GM18511 (cell line): ENCODE results near the gene SLC2A14.
A peak's percentile ranks its signal among the peaks of the same experiment; 100 is the strongest.
"Not testable (repeated sequence)": the region's sequence is repeated elsewhere in the genome, so short reads cannot be mapped to it uniquely, and the experiment has no call there.

Source experiments
- ATAC-seq: cut with Tn5 transposase; IDR thresholded peaks from one replicate; pipeline ENCODE4 v1.9.1; 2021; ENCODE audit warnings: mild to moderate bottlenecking, moderate library complexity; ENCODE audit not compliant: unreplicated experiment

Gene SLC2A14

GRCh38 chr12:7835116-7835515 lies 37.6 kb downstream of the SLC2A14 start:
- no peak for ATAC-seq

- no peak for ATAC-seq
Measured at GRCh38 chr12:7834701-7835100, 38.0 kb downstream of the SLC2A14 start.

DNA sequence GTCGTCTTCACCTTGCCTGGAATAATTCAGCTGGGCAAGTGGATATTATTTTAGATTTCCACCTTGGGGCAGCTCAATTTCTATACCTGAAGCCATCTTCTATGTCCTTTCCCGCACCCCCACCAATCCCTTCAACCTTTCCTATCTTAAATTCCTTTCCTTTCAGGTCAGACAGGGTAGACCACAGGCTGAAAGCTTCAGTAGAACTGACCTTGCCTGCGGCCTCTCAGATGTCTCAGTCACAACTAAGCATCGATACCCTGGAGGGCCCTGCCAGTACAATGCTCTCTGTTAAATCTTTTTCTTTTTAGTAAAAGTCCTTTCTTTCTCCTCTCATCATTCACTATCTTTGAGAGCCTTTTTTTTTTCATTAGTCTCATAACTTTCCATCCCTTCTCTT lies 38.9 kb downstream of the SLC2A14 start:
- no peak for ATAC-seq

GRCh38 chr12:7833201-7833600 lies 39.5 kb downstream of the SLC2A14 start:
- not testable (repeated sequence) for ATAC-seq

DNA sequence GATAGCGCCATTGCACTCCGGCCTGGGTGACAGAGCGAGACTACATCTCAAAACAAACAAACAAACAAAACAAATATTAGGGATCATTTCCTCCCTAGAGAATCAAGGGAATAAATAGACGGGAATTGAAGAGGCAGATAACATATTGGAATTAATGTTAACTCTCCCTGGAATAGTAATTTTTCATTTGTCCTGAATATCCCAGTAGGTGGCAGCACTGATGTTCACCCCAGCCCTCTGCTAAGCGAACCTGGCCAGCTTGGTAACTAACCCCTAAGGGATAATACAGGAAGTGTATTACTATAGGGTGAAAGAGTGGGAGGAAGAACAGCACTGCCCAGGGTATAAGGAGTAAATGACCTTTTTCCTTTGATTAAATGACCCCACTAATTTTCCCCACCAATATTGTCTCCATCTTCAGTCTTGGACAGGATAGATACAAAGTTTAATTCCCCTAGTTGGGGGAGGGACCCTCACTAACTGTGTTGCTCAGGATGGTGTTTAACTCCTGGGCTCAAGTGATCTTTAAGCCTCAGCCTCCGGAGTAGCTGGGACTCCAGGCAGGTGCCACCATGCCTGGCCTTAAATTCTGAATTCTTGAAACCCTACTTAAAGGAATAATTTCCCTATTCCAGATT lies 40.5 kb downstream of the SLC2A14 start:
- ATAC-seq: peak; percentile 59

GRCh38 chr12:7829737-7830136 lies 43.0 kb downstream of the SLC2A14 start:
- ATAC-seq: not testable (repeated sequence)

GRCh38 chr12:7825754-7826153 lies 47.0 kb downstream of the SLC2A14 start:
- not testable (repeated sequence) for ATAC-seq

GRCh38 chr12:7806863-7807487 lies 65.7 kb downstream of the SLC2A14 start:
- peak; percentile 49 for ATAC-seq

DNA sequence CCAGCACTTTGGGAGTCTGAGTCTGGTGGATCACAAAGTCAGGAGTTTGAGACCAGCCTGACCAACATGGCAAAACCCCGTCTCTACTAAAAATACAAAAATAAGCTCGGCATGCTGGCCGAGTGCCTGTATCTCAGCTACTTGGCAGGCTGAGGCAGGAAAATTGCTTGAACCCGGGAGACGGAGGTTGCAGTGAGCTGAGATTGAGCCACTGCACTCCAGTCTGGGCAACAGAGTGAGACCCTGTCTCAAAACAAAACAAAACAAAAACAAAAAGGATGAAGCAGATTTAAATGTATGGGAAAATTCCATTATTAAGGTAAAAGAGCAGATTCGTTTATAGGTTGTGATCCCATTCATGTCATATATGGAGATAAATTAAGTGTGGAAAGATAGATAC lies 66.4 kb downstream of the SLC2A14 start:
- not testable (repeated sequence) for ATAC-seq

DNA sequence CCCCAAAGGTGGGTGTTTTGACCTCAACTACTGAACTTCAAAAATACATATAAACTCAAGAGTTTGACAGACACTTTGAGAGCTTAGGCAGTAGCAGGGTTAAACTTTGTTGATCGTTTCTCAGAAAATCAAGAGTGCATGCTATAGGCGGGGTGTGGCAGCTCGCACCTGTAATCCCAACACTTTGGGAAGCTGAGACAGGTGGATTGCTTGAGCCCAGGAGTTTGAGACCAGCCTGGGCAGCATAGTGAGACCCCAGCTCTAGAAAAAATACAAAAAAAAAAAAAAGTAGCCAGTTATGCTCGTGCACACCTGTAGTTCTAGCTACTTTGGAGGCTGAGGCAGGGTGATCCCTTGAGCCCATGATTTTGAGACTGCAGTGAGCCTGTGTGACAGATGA lies 71.3 kb downstream of the SLC2A14 start:
- no peak for ATAC-seq

DNA sequence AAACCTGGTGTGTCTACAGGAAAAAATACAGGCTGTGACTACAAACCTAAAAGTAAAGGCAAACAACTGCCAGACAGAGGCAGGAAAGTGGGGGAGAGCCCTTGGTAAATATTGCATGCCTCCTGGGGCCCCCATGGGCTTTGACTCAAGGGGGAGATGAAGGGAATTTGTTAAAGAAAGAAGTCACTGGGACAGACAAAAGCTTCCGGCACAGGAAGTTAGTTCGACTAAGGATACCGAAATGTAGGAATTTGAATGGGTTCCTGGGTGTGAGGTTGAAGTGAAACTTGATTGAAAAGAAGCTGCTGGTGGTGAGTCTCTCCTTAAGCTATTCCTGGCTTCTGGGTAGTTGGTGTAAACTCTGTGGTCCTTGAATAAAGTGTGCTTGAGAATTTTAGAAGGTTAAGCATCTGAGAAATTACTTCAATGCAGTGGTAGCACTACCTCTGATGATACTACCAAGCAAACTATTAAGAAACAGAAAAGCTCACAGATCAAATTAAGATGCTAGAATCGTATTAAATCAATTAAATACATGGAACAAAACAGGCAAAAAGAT lies 73.9 kb downstream of the SLC2A14 start:
- not testable (repeated sequence) for ATAC-seq

DNA sequence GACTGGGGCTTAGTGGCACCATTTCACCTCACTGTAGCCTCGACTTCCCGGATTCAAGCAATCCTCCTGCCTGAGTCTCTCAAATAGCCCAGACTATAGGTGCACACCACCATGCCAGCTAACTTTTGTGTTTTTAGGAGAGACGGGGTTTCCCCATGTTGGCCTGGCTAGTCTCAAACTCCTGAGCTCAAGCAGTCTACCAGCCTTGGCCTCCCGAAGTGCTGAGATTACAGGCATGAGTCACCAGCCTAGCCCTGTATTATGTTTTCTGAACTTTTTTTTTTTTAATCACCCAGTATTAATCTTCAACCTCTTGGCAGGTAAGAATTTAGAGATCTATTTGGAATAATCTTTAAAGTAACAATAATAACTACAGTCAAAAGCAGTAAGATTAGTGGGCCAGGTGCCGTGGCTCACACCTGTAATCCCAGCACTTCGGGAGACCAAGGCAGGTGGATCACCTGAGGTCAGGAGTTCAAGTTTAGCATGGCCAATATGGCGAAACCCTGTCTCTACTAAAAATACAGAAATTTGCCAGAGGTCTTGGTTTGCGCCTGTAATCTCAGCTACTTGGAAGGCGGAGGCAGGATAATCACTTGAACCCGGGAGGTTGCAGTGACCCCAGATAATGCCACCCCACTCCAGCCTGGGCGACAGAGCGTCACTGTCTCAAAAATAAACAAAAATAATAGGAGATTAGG lies 74.9 kb downstream of the SLC2A14 start:
- ATAC-seq: no peak

GRCh38 chr12:7797269-7797668 lies 75.4 kb downstream of the SLC2A14 start:
- not testable (repeated sequence) for ATAC-seq

DNA sequence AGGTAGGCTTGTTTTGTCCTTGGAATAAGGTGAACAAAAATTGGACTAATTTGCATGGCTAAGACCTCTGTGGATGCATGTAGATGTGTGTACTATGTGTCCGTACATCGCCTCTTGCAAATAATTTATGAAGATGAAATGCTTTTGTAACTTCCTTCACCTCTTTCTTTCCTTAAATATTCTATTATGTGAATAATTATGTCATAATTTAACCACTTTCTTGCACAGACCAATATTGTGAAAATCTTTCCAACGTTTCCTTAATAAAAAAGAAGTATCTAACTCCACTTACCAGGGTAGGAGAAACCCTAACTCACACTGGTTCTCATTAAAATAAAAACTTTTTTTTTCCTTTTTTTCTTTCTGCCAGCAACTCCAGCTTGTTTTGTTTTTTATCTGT lies 79.5 kb downstream of the SLC2A14 start:
- no peak for ATAC-seq

- not testable (repeated sequence) for ATAC-seq
Measured at GRCh38 chr12:7788884-7789528, 83.7 kb downstream of the SLC2A14 start, which contains the start of gene NANOG. Gene NANOG (plus strand): TSS chr12:7789402. CDS start chr12:7789615, 213 bp downstream.

GRCh38 chr12:7788294-7788660 lies 84.4 kb downstream of the SLC2A14 start:
- ATAC-seq: no peak

DNA sequence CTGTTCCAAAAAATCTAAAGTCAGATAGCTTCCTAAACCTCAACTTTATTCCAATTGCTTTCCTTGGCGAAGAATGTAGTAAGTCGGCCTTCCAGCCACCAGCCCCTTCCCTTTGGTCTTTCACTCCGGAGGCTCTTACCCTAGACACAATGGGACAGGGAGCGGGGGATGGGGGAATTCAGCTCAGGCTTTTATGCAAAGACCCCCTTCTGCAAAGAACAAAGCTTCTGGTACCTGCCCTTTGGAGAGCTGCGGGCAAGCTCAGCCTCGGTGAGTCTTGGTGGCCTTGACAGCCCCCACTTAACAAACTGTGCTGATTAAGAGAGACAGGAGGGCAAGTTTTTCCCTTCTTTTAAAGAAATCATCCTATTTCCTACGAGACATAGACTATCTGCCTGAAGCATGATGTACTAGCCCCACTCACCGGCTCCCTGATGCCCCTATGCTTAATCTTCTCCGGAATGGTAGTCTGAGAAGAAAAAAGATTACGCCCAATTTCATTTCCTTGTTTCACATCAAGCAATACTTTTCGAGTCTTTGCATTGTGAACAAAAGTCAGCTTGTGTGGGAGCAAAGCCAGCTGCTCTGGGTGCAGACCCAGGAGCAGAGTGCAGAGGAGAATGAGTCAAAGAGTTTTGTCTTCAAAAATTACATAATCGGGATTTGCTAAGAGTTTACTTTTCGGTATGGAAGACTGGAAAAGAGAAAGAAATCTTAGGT lies 85.0 kb downstream of the SLC2A14 start:
- ATAC-seq: no peak

DNA sequence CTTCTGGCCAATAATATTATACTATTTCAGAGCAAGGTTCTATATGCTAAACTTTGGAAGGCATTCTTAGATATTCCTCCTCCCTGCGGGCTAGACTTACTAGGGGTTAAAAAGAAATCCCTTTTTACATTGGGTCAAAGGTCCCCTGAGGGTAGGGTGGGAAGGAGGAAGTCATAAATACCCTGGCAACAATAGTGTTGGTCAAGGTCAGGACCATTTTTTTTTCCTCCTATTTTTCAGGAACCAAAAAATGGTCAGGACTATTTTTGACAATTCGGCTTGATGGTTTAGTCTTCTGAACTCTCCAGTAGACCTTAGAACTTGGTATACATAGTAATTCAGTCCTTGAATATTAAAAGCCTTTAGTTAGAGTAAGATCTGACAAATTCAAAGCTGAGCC lies 88.0 kb downstream of the SLC2A14 start:
- no peak for ATAC-seq

GRCh38 chr12:7783433-7783832 lies 89.3 kb downstream of the SLC2A14 start:
- ATAC-seq: not testable (repeated sequence)

- ATAC-seq: no peak
Measured at GRCh38 chr12:7782055-7782454, 90.7 kb downstream of the SLC2A14 start.

GRCh38 chr12:7781274-7781673 lies 91.4 kb downstream of the SLC2A14 start:
- no peak for ATAC-seq
